GM23338 (cell line): ENCODE data around the gene MYO18A. TPM values are rescaled to one million over a fixed set of nuclear protein-coding genes. Genes with fewer than 3 reads are reported as not detected.

Experiments used
- ATAC-seq: fragments of 200-7000 bp; cut with Tn5 transposase; 3 replicates; pipeline ENCODE4 v1.9.1; 2020
- DNase-seq: peaks from one replicate; pipeline ENCODE4 v3.0.0-alpha.2; 2015; ENCODE audit warnings: low spot score
- H2AFZ ChIP-seq: fragments of 200-600 bp; sonication (generic); 2 replicates; pipeline ENCODE4 v1.8.0; 2016; ENCODE audit warnings: antibody characterized with exemption, mild to moderate bottlenecking, moderate library complexity
- H3F3A ChIP-seq: fragments of 200-600 bp; sonication (generic); replicated peaks from 2 replicates; pipeline ENCODE4 v1.8.0; 2017; ENCODE audit warnings: antibody characterized with exemption, mixed run types, low read depth
- H3K27ac ChIP-seq: fragments of 200-600 bp; sonication (generic); 2 replicates; pipeline ENCODE4 v1.6.1; 2016; ENCODE audit warnings: low read depth
- H3K27me3 ChIP-seq: fragments of 200-600 bp; sonication (generic); 2 replicates; pipeline ENCODE4 v1.8.0; 2016; ENCODE audit warnings: mild to moderate bottlenecking, mixed run types, moderate library complexity; ENCODE audit not compliant: insufficient read depth
- H3K36me3 ChIP-seq: fragments of 200-600 bp; sonication (generic); 2 replicates; pipeline ENCODE4 v1.8.0; 2016; ENCODE audit warnings: mild to moderate bottlenecking; ENCODE audit not compliant: insufficient read depth
- H3K4me1 ChIP-seq: fragments of 200-600 bp; sonication (generic); 2 replicates; pipeline ENCODE4 v1.8.0; 2016; ENCODE audit warnings: mild to moderate bottlenecking, moderate library complexity; ENCODE audit not compliant: insufficient read depth
- H3K4me2 ChIP-seq: fragments of 200-600 bp; sonication (generic); 2 replicates; pipeline ENCODE4 v1.7.1; 2017; ENCODE audit warnings: mixed run types
- H3K4me3 ChIP-seq: fragments of 200-600 bp; sonication (generic); 2 replicates; pipeline ENCODE4 v1.6.1; 2016; ENCODE audit warnings: mixed run types
- H3K79me2 ChIP-seq: fragments of 200-600 bp; sonication (generic); replicated peaks from 2 replicates; pipeline ENCODE4 v1.8.0; 2017; ENCODE audit warnings: mild to moderate bottlenecking; ENCODE audit not compliant: insufficient read depth
- H3K9me2 ChIP-seq: fragments of 200-600 bp; sonication (generic); 2 replicates; pipeline ENCODE4 v1.8.0; 2017; ENCODE audit not compliant: insufficient read depth
- H4K20me1 ChIP-seq: fragments of 200-600 bp; sonication (generic); replicated peaks from 2 replicates; pipeline ENCODE4 v1.8.0; 2017; ENCODE audit warnings: mild to moderate bottlenecking; ENCODE audit not compliant: insufficient read depth
- H3K27ac Mint-ChIP-seq: 2 replicates; pipeline ENCODE4 v1.8.0; 2020; ENCODE audit warnings: inconsistent platforms, mild to moderate bottlenecking, moderate library complexity, mixed read lengths
- H3K27me3 Mint-ChIP-seq: 3 replicates; pipeline ENCODE4 v1.8.0; 2022; ENCODE audit warnings: low read depth, mild to moderate bottlenecking, moderate library complexity, mixed read lengths, inconsistent platforms; ENCODE audit not compliant: insufficient read depth, poor library complexity
- H3K36me3 Mint-ChIP-seq: 3 replicates; pipeline ENCODE4 v1.8.0; 2021; ENCODE audit warnings: low read depth, mild to moderate bottlenecking, inconsistent platforms, moderate library complexity, mixed read lengths
- H3K4me1 Mint-ChIP-seq: 3 replicates; pipeline ENCODE4 v1.8.0; 2020; ENCODE audit warnings: mild to moderate bottlenecking, inconsistent platforms, mixed read lengths
- H3K4me3 Mint-ChIP-seq: 3 replicates; pipeline ENCODE4 v1.8.0; 2021; ENCODE audit warnings: moderate library complexity, mild to moderate bottlenecking, inconsistent platforms, mixed read lengths
- H3K9me3 Mint-ChIP-seq: 3 replicates; pipeline ENCODE4 v1.8.0; 2020; ENCODE audit warnings: moderate library complexity, mild to moderate bottlenecking, inconsistent platforms, mixed read lengths
- CREB1 ChIP-seq: fragments of 250-450 bp; sonication (Bioruptor Pico); IDR thresholded peaks from 2 replicates; pipeline ENCODE4 v1.5.0; 2020; ENCODE audit warnings: low read depth, mild to moderate bottlenecking, moderate library complexity
- EZH2 ChIP-seq: fragments of 200-600 bp; sonication (generic); IDR thresholded peaks from one replicate; pipeline ENCODE4 v1.8.0; 2017; ENCODE audit warnings: antibody characterized with exemption, mild to moderate bottlenecking, low read depth; ENCODE audit not compliant: unreplicated experiment
- EZH2phosphoT487 ChIP-seq: fragments of 200-600 bp; sonication (generic); IDR thresholded peaks from one replicate; pipeline ENCODE4 v1.8.1; 2018; ENCODE audit warnings: antibody characterized with exemption; ENCODE audit not compliant: unreplicated experiment
- JUNB ChIP-seq: IDR thresholded peaks from one replicate; pipeline ENCODE4 v1.6.1; 2016; ENCODE audit warnings: antibody characterized with exemption; ENCODE audit not compliant: unreplicated experiment
- POLR2AphosphoS5 ChIP-seq: IDR thresholded peaks from 2 replicates; pipeline ENCODE4 v1.6.1; 2016; ENCODE audit warnings: antibody characterized with exemption, low read depth
- STAT1 ChIP-seq: IDR thresholded peaks from one replicate; pipeline ENCODE4 v1.6.1; 2016; ENCODE audit warnings: antibody characterized with exemption; ENCODE audit not compliant: unreplicated experiment
- ZNF114 ChIP-seq: fragments of 250-450 bp; sonication (Bioruptor Pico); IDR thresholded peaks from 2 replicates; pipeline ENCODE4 v1.5.0; 2020; ENCODE audit warnings: mild to moderate bottlenecking, moderate library complexity
- ZNF331 ChIP-seq: fragments of 250-450 bp; sonication (Bioruptor Pico); IDR thresholded peaks from 2 replicates; pipeline ENCODE4 v1.5.0; 2020; ENCODE audit warnings: low read depth, mild to moderate bottlenecking, moderate library complexity
- polyA plus RNA-seq: library from polyadenylated mRNA; unstranded; fragments of >200 nt; fragmentation: Nextera tagmentation; extraction: Ambion mirVana; gene quantifications from 2 replicates; pipeline ENCODE4 v1.2.1, GENCODE V29; 2016
- total RNA-seq: library from RNA; depleted of rRNA; stranded (reverse); fragments of >200 nt; shearing (Covaris generic); gene quantifications from 2 replicates; pipeline ENCODE4 v1.2.3, GENCODE V29; 2014
- TF ChIP-seq, protein P1 (sequence below), 2 experiments: fragments of 200-600 bp in 1 of 2; sonication (generic) in 1 of 2; conservative IDR thresholded peaks; 2 replicates each; pipeline versions ENCODE4 v1.5.1 to v1.6.1; 2016 to 2017; ENCODE audit warnings: antibody characterized with exemption in 2 of 2, low read depth in 2 of 2, mild to moderate bottlenecking in 2 of 2, moderate library complexity in 1 of 2
- TF ChIP-seq, protein P2 (sequence below): fragments of 250-450 bp; sonication (Bioruptor Pico); IDR thresholded peaks from 2 replicates; pipeline ENCODE4 v1.5.0; 2020; ENCODE audit warnings: mild to moderate bottlenecking, moderate library complexity
- TF ChIP-seq, protein P3 (sequence below): IDR thresholded peaks from one replicate; pipeline ENCODE4 v1.6.1; 2018; ENCODE audit warnings: antibody characterized with exemption; ENCODE audit not compliant: unreplicated experiment
- TF ChIP-seq, protein P4 (sequence below): IDR thresholded peaks from 2 replicates; pipeline ENCODE4 v1.6.1; 2016; ENCODE audit warnings: antibody characterized with exemption

The MYO18A gene
- total and polyA plus RNA-seq, 2 experiments from 2014 or later, result 18.3 to 37.5 TPM

DNA sequence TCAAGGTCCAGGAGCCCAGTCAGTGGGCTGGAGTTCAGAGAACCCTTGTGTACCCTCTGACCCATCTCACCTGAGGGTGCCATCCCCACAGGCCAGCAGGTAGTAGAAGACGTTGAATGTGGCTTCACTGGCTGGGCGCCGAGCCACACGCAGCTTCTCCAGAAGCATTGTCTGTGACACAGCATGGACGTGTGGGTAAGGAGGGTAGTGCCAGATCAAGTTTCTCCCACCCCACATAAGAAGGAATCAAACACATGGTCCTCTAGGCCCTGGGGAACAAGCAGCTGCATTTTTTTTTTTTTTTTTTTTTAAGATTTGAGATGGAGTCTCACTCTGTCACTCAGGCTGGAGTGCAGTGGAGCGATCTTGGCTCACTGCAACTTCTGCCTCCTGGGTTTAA lies 60.9 kb downstream of the MYO18A start:
- H3K36me3 ChIP-seq, result no peaks in the 10 kb centered on the region
- no peaks in the 10 kb centered on the region for H3K9me2 ChIP-seq
- H4K20me1 ChIP-seq, result no peaks in the 10 kb centered on the region; the same call in 1 of the 2 replicates
- no peaks in the 10 kb centered on the region for H3K79me2 ChIP-seq
- H3K4me3 Mint-ChIP-seq, result no peak overlapping the region
- H2AFZ ChIP-seq, result no peak overlapping the region
- H3K27me3 ChIP-seq, result no peaks in the 10 kb centered on the region
- TF ChIP-seq, protein P1, sequence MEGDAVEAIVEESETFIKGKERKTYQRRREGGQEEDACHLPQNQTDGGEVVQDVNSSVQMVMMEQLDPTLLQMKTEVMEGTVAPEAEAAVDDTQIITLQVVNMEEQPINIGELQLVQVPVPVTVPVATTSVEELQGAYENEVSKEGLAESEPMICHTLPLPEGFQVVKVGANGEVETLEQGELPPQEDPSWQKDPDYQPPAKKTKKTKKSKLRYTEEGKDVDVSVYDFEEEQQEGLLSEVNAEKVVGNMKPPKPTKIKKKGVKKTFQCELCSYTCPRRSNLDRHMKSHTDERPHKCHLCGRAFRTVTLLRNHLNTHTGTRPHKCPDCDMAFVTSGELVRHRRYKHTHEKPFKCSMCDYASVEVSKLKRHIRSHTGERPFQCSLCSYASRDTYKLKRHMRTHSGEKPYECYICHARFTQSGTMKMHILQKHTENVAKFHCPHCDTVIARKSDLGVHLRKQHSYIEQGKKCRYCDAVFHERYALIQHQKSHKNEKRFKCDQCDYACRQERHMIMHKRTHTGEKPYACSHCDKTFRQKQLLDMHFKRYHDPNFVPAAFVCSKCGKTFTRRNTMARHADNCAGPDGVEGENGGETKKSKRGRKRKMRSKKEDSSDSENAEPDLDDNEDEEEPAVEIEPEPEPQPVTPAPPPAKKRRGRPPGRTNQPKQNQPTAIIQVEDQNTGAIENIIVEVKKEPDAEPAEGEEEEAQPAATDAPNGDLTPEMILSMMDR (conservative IDR thresholded peaks at IDR 0.05; ENCODE audit: low read depth in 2 of 2), result no peak
- TF ChIP-seq JUNB (no peak), EZH2phosphoT487 (no peak), EZH2 (no peak), ZNF331 (CRISPR knock-in tag) (no peak), STAT1 (no peak), CREB1 (CRISPR knock-in tag) (no peak), POLR2AphosphoS5 (no peak), ZNF114 (CRISPR knock-in tag) (no peak)
- TF ChIP-seq, protein P2, sequence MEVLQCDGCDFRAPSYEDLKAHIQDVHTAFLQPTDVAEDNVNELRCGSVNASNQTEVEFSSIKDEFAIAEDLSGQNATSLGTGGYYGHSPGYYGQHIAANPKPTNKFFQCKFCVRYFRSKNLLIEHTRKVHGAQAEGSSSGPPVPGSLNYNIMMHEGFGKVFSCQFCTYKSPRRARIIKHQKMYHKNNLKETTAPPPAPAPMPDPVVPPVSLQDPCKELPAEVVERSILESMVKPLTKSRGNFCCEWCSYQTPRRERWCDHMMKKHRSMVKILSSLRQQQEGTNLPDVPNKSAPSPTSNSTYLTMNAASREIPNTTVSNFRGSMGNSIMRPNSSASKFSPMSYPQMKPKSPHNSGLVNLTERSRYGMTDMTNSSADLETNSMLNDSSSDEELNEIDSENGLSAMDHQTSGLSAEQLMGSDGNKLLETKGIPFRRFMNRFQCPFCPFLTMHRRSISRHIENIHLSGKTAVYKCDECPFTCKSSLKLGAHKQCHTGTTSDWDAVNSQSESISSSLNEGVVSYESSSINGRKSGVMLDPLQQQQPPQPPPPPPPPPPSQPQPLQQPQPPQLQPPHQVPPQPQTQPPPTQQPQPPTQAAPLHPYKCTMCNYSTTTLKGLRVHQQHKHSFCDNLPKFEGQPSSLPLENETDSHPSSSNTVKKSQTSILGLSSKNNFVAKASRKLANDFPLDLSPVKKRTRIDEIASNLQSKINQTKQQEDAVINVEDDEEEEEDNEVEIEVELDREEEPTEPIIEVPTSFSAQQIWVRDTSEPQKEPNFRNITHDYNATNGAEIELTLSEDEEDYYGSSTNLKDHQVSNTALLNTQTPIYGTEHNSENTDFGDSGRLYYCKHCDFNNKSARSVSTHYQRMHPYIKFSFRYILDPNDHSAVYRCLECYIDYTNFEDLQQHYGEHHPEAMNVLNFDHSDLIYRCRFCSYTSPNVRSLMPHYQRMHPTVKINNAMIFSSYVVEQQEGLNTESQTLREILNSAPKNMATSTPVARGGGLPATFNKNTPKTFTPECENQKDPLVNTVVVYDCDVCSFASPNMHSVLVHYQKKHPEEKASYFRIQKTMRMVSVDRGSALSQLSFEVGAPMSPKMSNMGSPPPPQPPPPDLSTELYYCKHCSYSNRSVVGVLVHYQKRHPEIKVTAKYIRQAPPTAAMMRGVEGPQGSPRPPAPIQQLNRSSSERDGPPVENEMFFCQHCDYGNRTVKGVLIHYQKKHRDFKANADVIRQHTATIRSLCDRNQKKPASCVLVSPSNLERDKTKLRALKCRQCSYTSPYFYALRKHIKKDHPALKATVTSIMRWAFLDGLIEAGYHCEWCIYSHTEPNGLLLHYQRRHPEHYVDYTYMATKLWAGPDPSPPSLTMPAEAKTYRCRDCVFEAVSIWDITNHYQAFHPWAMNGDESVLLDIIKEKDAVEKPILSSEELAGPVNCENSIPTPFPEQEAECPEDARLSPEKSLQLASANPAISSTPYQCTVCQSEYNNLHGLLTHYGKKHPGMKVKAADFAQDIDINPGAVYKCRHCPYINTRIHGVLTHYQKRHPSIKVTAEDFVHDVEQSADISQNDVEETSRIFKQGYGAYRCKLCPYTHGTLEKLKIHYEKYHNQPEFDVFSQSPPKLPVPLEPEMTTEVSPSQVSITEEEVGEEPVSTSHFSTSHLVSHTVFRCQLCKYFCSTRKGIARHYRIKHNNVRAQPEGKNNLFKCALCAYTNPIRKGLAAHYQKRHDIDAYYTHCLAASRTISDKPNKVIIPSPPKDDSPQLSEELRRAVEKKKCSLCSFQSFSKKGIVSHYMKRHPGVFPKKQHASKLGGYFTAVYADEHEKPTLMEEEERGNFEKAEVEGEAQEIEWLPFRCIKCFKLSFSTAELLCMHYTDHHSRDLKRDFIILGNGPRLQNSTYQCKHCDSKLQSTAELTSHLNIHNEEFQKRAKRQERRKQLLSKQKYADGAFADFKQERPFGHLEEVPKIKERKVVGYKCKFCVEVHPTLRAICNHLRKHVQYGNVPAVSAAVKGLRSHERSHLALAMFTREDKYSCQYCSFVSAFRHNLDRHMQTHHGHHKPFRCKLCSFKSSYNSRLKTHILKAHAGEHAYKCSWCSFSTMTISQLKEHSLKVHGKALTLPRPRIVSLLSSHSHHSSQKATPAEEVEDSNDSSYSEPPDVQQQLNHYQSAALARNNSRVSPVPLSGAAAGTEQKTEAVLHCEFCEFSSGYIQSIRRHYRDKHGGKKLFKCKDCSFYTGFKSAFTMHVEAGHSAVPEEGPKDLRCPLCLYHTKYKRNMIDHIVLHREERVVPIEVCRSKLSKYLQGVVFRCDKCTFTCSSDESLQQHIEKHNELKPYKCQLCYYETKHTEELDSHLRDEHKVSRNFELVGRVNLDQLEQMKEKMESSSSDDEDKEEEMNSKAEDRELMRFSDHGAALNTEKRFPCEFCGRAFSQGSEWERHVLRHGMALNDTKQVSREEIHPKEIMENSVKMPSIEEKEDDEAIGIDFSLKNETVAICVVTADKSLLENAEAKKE (CRISPR knock-in tag), result no peak
- TF ChIP-seq, protein P3, sequence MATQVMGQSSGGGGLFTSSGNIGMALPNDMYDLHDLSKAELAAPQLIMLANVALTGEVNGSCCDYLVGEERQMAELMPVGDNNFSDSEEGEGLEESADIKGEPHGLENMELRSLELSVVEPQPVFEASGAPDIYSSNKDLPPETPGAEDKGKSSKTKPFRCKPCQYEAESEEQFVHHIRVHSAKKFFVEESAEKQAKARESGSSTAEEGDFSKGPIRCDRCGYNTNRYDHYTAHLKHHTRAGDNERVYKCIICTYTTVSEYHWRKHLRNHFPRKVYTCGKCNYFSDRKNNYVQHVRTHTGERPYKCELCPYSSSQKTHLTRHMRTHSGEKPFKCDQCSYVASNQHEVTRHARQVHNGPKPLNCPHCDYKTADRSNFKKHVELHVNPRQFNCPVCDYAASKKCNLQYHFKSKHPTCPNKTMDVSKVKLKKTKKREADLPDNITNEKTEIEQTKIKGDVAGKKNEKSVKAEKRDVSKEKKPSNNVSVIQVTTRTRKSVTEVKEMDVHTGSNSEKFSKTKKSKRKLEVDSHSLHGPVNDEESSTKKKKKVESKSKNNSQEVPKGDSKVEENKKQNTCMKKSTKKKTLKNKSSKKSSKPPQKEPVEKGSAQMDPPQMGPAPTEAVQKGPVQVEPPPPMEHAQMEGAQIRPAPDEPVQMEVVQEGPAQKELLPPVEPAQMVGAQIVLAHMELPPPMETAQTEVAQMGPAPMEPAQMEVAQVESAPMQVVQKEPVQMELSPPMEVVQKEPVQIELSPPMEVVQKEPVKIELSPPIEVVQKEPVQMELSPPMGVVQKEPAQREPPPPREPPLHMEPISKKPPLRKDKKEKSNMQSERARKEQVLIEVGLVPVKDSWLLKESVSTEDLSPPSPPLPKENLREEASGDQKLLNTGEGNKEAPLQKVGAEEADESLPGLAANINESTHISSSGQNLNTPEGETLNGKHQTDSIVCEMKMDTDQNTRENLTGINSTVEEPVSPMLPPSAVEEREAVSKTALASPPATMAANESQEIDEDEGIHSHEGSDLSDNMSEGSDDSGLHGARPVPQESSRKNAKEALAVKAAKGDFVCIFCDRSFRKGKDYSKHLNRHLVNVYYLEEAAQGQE, result no peak
- TF ChIP-seq, protein P4, sequence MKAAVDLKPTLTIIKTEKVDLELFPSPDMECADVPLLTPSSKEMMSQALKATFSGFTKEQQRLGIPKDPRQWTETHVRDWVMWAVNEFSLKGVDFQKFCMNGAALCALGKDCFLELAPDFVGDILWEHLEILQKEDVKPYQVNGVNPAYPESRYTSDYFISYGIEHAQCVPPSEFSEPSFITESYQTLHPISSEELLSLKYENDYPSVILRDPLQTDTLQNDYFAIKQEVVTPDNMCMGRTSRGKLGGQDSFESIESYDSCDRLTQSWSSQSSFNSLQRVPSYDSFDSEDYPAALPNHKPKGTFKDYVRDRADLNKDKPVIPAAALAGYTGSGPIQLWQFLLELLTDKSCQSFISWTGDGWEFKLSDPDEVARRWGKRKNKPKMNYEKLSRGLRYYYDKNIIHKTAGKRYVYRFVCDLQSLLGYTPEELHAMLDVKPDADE, result no peak
- no peak overlapping the region for H3K27ac Mint-ChIP-seq
- peaks cover 13% of the 10 kb centered on the region for H3K4me1 Mint-ChIP-seq
- H3K36me3 Mint-ChIP-seq, result peaks cover 5% of the 10 kb centered on the region; the same call in 2 of the 3 replicates
- no peak overlapping the region for H3K4me2 ChIP-seq
- H3F3A ChIP-seq, result 0 out of 2 replicates have a peak, but pooled peaks cover 2% of the 10 kb centered on the region
- peaks cover 8% of the 10 kb centered on the region for H3K4me1 ChIP-seq
- H3K9me3 Mint-ChIP-seq, result no peaks in the 10 kb centered on the region
- peaks cover 13% of the 10 kb centered on the region for H3K27me3 Mint-ChIP-seq
- H3K27ac ChIP-seq, result no peak overlapping the region
- no peak for ATAC-seq
- no peak for DNase-seq
- no peak overlapping the region for H3K4me3 ChIP-seq
